Kidney (tissue), 14 donors: Measurements from ENCODE around the gene POT1. TPM values are rescaled to one million over a fixed set of nuclear protein-coding genes. Genes with fewer than 3 reads are reported as not detected.

Experiments used
- DNase-seq, 5 donors: peaks; one replicate each; pipeline ENCODE4 v3.0.0-alpha.2; 2013 to 2020
- FAIRE-seq: peaks from 2 replicates; lab custom pipeline; 2012; peaks lifted over from hg19 to GRCh38; lab: Jason Lieb, UNC
- H3K27ac ChIP-seq, 2 donors: one replicate each; pipeline ENCODE4 v1.7.0; 2013; ENCODE audit warnings: low read depth in 2 of 2, low read length in 2 of 2, inconsistent platforms in 1 of 2
- H3K27me3 ChIP-seq: one replicate; pipeline ENCODE4 v1.7.1; 2013; ENCODE audit warnings: low read length, inconsistent platforms; ENCODE audit not compliant: control insufficient read depth, insufficient read depth
- H3K36me3 ChIP-seq, 3 donors: one replicate each; pipeline versions ENCODE4 v1.7.0 to v1.7.1; 2013; ENCODE audit warnings: low read length in 3 of 3, control low read depth in 1 of 3, inconsistent platforms in 1 of 3; ENCODE audit not compliant: insufficient read depth in 3 of 3, control insufficient read depth in 2 of 3
- H3K4me1 ChIP-seq, 3 donors: one replicate each; pipeline versions ENCODE4 v1.7.0 to v1.7.1; 2013; ENCODE audit warnings: low read length in 3 of 3, inconsistent platforms in 1 of 3, low read depth in 1 of 3; ENCODE audit not compliant: control insufficient read depth in 2 of 3, insufficient read depth in 2 of 3
- H3K4me3 ChIP-seq, 3 donors: one replicate each; pipeline versions ENCODE4 v1.7.0 to v1.8.1; 2013; ENCODE audit warnings: low read length in 3 of 3, control low read depth in 1 of 3, inconsistent platforms in 1 of 3
- H3K9ac ChIP-seq, 3 donors: one replicate each; pipeline versions ENCODE4 v1.7.0 to v1.7.1; 2013; ENCODE audit warnings: low read length in 3 of 3, control low read depth in 1 of 3, inconsistent platforms in 1 of 3
- H3K9me3 ChIP-seq, 3 donors: one replicate each; pipeline versions ENCODE4 v1.7.0 to v1.7.1; 2013; ENCODE audit warnings: low read length in 3 of 3, control low read depth in 1 of 3, inconsistent platforms in 1 of 3; ENCODE audit not compliant: control insufficient read depth in 2 of 3, insufficient read depth in 1 of 3
- intact Hi-C: fragments of 100-400 bp; cut with DNase I; formaldehyde crosslinking; loops from one replicate; pipeline ENCODE4 v1.11.1; 2022
- polyA plus RNA-seq: library from polyadenylated mRNA; stranded (reverse); fragments of 350-450 nt; fragmentation: Illumina TruSeq; extraction: RNeasy Lipid Tissue Mini Kit (QIAGEN cat#74804); gene quantifications from one replicate; pipeline ENCODE4 v1.2.3, GENCODE V29; 2014; ENCODE audit warnings: low read depth, low replicate concordance; ENCODE audit not compliant: insufficient read depth
- total RNA-seq: library from RNA; stranded (reverse); fragmentation: NEBNext Ultra II Directional; extraction: Animal tissue kit (Norgen Biotek cat#: 25700); gene quantifications from one replicate; pipeline ENCODE4 v1.2.1, GENCODE V29; 2021
- TF ChIP-seq, protein P1 (sequence below): IDR thresholded peaks from 3 replicates; pipeline ENCODE4 v1.5.1; 2012; ENCODE audit warnings: mild to moderate bottlenecking, moderate library complexity, borderline replicate concordance; ENCODE audit not compliant: insufficient read depth; ENCODE audit errors: extremely low read depth
- donor health status: control.
- donor health status: control.
- donor health status: control.
- donor health status: control.
- donor health status: control.
- donor health status: DM: yes; HTN: yes; CAD: no.
- donor health status: Normal renal cell carcinoma (clear cell type).

Gene POT1
- total and polyA plus RNA-seq, 2 donors from 2014 or later, result 16.5 to 23.2 TPM

DNA sequence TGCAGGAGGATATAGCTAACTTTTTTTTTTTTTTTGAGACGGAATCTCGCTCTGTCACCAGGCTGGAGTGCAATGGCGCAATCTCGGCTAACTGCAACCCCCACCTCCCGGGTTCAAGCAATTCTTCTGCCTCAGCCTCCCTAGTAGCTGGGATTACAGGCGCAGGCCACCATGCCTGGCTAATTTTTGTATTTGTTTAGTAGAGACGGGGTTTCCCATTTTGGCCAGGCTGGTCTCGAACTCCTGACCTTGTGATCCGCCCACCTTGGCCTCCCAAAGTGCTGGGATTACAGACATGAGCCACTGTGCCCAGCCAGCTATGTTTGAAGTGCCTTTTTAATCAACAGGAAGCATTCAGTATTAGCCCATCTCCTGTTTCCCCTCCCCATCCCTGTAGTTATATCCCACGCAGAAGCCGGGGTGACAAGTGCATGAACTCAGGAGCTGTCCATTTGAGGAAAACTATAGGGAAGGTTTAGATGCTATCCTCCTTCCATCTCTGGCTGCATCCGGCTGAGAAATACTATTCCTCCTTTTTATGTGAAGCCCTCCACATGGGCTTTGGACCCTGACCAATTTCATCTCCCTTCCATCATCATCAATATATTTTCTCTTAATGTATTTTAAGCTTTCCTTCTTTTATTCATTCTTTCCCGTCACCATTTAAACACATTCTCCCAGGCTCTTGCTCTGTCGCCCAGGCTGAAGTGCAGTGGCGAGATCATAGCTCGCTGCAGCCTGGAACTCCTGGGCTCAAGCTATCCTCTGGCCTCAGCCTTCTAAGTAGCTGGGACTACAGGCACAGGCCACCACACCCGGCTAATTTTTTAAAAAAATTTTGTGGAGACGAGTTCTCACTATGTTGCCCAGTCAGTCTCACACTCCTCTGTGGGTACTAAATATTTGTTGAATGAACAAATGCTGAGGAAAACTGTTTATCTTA is 1.3 kb upstream of the POT1 start:
- Histone ChIP-seq H3K4me3 (no peak overlapping the region), H3K27ac (no peak overlapping the region), H3K4me1 (peaks cover 0 to 5% (median 3%) of the 10 kb centered on the region in 3 donors), H3K9me3 (no peaks in the 10 kb centered on the region), H3K9ac (no peak overlapping the region), H3K36me3 (no peaks in the 10 kb centered on the region), H3K27me3 (no peaks in the 10 kb centered on the region)
- DNase-seq (peak in 3 of 5 donors; percentile 12 to 38 (median 29)), FAIRE-seq (no peak)
- TF ChIP-seq, protein P1, sequence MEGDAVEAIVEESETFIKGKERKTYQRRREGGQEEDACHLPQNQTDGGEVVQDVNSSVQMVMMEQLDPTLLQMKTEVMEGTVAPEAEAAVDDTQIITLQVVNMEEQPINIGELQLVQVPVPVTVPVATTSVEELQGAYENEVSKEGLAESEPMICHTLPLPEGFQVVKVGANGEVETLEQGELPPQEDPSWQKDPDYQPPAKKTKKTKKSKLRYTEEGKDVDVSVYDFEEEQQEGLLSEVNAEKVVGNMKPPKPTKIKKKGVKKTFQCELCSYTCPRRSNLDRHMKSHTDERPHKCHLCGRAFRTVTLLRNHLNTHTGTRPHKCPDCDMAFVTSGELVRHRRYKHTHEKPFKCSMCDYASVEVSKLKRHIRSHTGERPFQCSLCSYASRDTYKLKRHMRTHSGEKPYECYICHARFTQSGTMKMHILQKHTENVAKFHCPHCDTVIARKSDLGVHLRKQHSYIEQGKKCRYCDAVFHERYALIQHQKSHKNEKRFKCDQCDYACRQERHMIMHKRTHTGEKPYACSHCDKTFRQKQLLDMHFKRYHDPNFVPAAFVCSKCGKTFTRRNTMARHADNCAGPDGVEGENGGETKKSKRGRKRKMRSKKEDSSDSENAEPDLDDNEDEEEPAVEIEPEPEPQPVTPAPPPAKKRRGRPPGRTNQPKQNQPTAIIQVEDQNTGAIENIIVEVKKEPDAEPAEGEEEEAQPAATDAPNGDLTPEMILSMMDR, result no peak
- intact Hi-C loops, result no loop called here

DNA sequence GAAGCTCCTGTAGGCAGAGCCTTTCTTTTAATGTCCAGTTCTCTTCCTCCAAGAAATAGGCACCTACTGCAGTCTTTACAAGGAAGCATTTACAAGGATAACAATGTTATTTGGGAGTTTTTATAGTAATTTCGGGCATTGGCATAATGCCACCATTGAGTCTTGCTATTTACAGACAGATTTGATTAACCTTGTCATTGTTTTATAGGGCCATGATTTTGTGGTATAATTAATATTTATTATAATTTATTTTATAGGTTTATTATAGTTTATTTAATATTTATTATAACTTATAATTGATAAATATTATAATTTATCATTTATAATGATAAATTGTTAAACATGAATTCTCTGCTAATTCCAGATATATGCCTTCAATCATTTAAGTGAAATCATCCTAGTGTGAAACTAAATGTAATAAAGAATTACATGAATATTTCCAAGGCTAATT is 573 bp upstream of the POT1 start:
- FAIRE-seq (no peak), DNase-seq (no peak)
- peaks cover 0 to 5% (median 3%) of the 10 kb centered on the region in 3 donors for H3K4me1 ChIP-seq
- peak overlapping the region; percentile 65 to 80 for H3K27ac ChIP-seq
- no peaks in the 10 kb centered on the region for H3K9me3 ChIP-seq
- no peaks in the 10 kb centered on the region for H3K36me3 ChIP-seq
- peak overlapping the region; percentile 89 to 100 (median 92) for H3K4me3 ChIP-seq
- H3K9ac ChIP-seq, result peak overlapping the region; percentile 52 to 82 (median 68)
- no peaks in the 10 kb centered on the region for H3K27me3 ChIP-seq
- intact Hi-C loops, result no loop called here
- TF ChIP-seq, protein P1, result no peak

DNA sequence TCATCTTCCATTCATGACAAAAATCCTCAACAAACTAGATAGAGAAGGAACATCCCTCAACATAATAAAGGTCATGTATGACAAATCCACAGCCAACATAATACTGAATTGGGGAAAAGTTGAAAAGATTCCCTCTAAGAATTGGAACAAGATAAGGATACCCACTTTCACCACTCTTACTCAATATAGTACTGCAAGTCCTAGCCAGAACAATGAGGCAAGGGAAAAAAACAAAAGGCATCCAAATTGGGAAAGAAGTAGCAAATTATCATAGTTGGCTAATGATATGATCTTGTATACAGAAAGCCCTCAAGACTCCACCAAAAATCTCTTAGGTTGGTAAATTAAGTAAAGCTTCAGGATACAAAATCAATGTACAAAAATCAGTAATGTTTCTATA is 4.7 kb downstream of the POT1 start:
- H3K9me3 ChIP-seq, result no peaks in the 10 kb centered on the region
- H3K36me3 ChIP-seq, result no peaks in the 10 kb centered on the region
- H3K27ac ChIP-seq, result no peak overlapping the region
- H3K4me1 ChIP-seq, result peaks cover 0 to 5% (median 3%) of the 10 kb centered on the region in 3 donors
- TF ChIP-seq, protein P1, result no peak
- H3K27me3 ChIP-seq, result no peaks in the 10 kb centered on the region
- FAIRE-seq (no peak), DNase-seq (no peak)
- no peak overlapping the region for H3K9ac ChIP-seq
- no peak overlapping the region for H3K4me3 ChIP-seq
- intact Hi-C loops, result no loop called here
